Left ventricle myocardium inferior (tissue), 1 donor: ENCODE measurements around the gene SLC44A5. TPM values are rescaled to one million over a fixed set of nuclear protein-coding genes. Genes with fewer than 3 reads are reported as not detected.
"Not testable (repeated sequence)": the region's sequence is repeated elsewhere in the genome, so short reads cannot be mapped to it uniquely, and the experiment has no call there.

ENCODE experiments used
- DNase-seq: peaks from one replicate; pipeline ENCODE4 v3.0.0-alpha.2; 2020
- H3K27ac ChIP-seq: fragments of 200-600 bp; replicated peaks from 2 replicates; pipeline ENCODE4 v1.8.0; 2021
- H3K27me3 ChIP-seq: fragments of 200-600 bp; 2 replicates; pipeline ENCODE4 v1.8.0; 2021; ENCODE audit warnings: low read depth
- H3K36me3 ChIP-seq: fragments of 200-600 bp; 2 replicates; pipeline ENCODE4 v1.8.0; 2021
- H3K4me1 ChIP-seq: fragments of 200-600 bp; 2 replicates; pipeline ENCODE4 v1.8.0; 2021
- H3K4me3 ChIP-seq: fragments of 200-600 bp; 2 replicates; pipeline ENCODE4 v1.8.0; 2021; ENCODE audit warnings: mild to moderate bottlenecking, moderate library complexity
- H3K9me3 ChIP-seq: fragments of 200-600 bp; replicated peaks from 2 replicates; pipeline ENCODE4 v1.8.0; 2021
- intact Hi-C: fragments of 100-400 bp; cut with micrococcal nuclease; formaldehyde crosslinking; loops from one replicate; pipeline ENCODE4 v1.11.0; 2022
- total RNA-seq: library from RNA; stranded (reverse); fragmentation: NEBNext Ultra II Directional; extraction: Animal tissue kit (Norgen Biotek cat#: 25700); gene quantifications from one replicate; pipeline ENCODE4 v1.2.1, GENCODE V29; 2021
- TF ChIP-seq, protein P1 (sequence below): fragments of 200-600 bp; IDR thresholded peaks from 2 replicates; pipeline ENCODE4 v1.8.0; 2021; ENCODE audit warnings: antibody characterized with exemption, mild to moderate bottlenecking, borderline replicate concordance
- donor health status: DM: no; HTN: yes; CAD: no; lungs with severe emphysema.

Gene SLC44A5
- total RNA-seq, 1 donor from 2014 or later: 0.58 TPM

DNA sequence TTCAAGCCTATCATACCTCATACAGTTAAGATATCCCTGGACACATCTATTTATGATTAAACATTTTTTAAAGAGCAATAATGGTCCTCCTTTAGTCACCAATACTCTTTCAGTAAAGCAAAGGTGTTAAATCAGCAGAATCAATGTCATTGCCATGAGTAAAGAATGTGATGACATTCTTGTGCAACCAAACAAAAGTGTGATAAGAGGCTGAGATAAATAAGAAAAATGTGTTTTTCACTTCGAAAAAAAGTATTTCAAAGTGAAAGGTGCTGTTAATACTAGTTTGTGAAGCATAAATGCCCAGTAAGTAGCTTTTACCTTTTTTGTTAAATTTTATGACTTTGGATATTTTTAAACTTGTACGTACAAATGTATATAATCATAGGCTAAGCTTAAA is 8.4 kb downstream of the SLC44A5 start:
- no peak overlapping the region for H3K4me3 ChIP-seq
- H3K27me3 ChIP-seq: peaks cover 4% of the 10 kb centered on the region
- intact Hi-C loops: no loop called here
- TF ChIP-seq, protein P1, sequence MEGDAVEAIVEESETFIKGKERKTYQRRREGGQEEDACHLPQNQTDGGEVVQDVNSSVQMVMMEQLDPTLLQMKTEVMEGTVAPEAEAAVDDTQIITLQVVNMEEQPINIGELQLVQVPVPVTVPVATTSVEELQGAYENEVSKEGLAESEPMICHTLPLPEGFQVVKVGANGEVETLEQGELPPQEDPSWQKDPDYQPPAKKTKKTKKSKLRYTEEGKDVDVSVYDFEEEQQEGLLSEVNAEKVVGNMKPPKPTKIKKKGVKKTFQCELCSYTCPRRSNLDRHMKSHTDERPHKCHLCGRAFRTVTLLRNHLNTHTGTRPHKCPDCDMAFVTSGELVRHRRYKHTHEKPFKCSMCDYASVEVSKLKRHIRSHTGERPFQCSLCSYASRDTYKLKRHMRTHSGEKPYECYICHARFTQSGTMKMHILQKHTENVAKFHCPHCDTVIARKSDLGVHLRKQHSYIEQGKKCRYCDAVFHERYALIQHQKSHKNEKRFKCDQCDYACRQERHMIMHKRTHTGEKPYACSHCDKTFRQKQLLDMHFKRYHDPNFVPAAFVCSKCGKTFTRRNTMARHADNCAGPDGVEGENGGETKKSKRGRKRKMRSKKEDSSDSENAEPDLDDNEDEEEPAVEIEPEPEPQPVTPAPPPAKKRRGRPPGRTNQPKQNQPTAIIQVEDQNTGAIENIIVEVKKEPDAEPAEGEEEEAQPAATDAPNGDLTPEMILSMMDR: no peak
- H3K9me3 ChIP-seq: peaks cover 16% of the 10 kb centered on the region
- no peak overlapping the region for H3K27ac ChIP-seq
- no peaks in the 10 kb centered on the region for H3K4me1 ChIP-seq
- DNase-seq: no peak
- H3K36me3 ChIP-seq: no peaks in the 10 kb centered on the region

DNA sequence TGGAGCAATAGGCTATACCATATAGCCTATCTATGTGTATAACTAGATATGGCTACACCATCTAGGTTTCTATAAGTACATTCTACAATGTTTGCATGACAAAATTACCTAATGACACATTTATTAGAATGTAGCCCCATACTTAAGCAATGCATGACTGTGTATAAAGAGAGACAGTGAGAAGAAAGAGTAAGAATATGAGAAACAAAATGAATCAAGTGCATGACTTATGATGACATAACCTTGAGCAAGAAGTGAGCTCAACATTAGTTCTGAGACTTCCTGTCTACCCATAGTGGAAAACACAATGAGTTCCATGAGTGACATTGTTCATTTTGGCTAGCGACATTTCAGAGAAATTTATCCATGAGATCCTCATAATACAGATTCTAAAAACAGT is 10.1 kb downstream of the SLC44A5 start:
- Histone ChIP-seq H3K27ac (no peak overlapping the region), H3K27me3 (no peaks in the 10 kb centered on the region), H3K4me1 (no peaks in the 10 kb centered on the region), H3K9me3 (peaks cover 16% of the 10 kb centered on the region), H3K4me3 (no peak overlapping the region), H3K36me3 (no peaks in the 10 kb centered on the region)
- TF ChIP-seq, protein P1: no peak
- intact Hi-C loops: no loop called here
- DNase-seq: no peak

DNA sequence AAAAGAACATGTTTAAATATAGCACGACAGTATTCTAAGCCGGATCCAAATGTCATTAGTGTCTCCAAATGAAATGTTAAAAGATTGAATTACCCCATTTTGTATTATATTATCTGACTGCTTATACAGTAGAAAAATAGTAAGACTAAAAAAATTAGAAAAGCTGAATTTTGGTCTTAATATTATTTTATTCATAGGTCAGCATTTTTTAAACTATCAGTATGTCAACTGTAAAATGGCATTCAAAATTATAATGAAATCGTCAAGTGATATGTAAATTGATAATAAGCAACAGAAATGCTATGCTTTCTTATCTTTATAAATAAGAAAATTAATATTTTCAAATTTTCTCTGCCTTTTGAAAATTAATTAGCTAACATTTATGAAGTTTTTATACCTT is 16.6 kb downstream of the SLC44A5 start:
- Histone ChIP-seq H3K36me3 (no peaks in the 10 kb centered on the region), H3K4me3 (no peak overlapping the region), H3K4me1 (no peaks in the 10 kb centered on the region), H3K27me3 (peaks cover 4% of the 10 kb centered on the region), H3K9me3 (peaks cover 17% of the 10 kb centered on the region), H3K27ac (no peak overlapping the region)
- TF ChIP-seq, protein P1: no peak
- DNase-seq: no peak
- intact Hi-C loops: no loop called here

DNA sequence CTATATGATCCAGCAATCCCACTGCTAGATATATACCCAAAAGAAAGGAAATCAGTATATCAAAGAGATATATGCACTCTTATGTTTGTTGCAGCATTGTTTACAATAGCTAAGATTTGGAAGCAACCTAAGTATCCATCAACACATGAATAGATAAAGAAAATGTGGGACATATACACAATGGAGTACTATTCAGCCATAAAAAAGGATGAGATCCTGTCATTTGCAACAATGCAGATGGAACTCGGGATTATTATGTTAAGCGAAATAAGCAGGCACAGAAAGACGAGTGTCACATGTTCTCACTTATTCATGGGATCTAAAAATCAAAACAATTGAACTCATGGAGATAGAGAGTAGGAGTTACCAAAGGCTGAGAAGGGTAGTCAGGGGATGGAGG is 17.5 kb downstream of the SLC44A5 start:
- peaks cover 16% of the 10 kb centered on the region for H3K9me3 ChIP-seq
- H3K36me3 ChIP-seq, intact Hi-C loops, H3K27me3 ChIP-seq, H3K4me3 ChIP-seq, H3K27ac ChIP-seq, DNase-seq, H3K4me1 ChIP-seq: not testable (repeated sequence)

DNA sequence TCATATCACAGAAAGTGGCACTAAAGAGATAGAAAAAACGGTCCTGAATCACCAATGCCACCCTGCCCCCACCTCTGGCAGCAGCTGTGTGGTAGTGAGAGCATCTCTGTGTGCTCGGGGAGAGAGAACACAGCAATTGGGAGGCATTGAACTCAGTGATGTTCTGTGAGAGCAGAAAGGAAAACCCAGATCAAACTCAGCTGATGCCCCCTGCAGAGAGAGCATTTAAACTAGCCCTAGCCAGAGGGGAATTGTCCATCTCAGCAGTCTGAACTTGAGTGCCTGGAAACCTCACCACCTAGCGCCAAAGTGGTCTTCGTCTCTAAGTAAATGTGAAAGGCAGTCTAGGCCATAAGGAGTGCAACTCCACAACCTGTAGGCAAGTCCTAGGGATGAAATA is 21.3 kb downstream of the SLC44A5 start:
- no peak overlapping the region for H3K4me3 ChIP-seq
- intact Hi-C loops: no loop called here

DNA sequence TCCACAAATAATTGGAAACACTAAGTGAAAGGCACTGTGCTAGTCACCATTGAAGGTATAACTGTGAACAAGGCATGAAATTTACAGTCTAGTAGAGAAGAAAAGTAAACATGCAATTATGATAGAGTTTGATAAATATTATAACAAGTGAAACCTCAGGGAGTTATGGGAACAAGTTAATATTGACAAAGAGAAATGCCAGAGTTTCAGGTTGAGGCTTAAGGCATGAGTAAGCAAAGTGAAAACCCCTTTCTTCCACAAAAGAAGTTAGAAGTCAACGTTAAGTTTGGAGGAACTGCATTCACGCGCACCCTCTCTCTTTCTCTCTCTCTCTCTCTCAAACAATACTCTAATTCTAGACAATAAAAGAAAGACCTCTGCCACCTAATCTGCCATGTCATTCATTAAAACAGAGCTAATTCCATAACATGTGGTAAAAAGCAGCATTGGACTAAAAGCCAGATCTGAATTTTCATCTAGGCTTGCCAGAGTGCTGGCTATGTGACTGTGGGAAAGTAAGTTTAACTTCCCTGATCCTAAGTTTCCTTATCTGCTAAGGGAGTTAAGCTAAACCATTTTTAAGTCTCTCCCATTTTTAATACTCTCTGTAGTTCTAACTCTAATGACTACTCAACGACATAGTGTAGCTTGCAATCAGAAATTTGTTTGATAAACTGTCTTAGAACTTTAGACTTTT is 22.0 kb downstream of the SLC44A5 start:
- no peaks in the 10 kb centered on the region for H3K4me1 ChIP-seq
- peaks cover 13% of the 10 kb centered on the region for H3K9me3 ChIP-seq
- DNase-seq: no peak
- H3K27me3 ChIP-seq: peaks cover 4% of the 10 kb centered on the region
- TF ChIP-seq, protein P1: no peak
- intact Hi-C loops: no loop called here
- H3K27ac ChIP-seq: no peak overlapping the region
- H3K36me3 ChIP-seq: no peaks in the 10 kb centered on the region
- H3K4me3 ChIP-seq: no peak overlapping the region

More for the DNA sequence above, 21.3 kb downstream of the SLC44A5 start:
- TF ChIP-seq, protein P1: no peak
- no peaks in the 10 kb centered on the region for H3K4me1 ChIP-seq
- H3K27me3 ChIP-seq: peaks cover 4% of the 10 kb centered on the region
- no peaks in the 10 kb centered on the region for H3K36me3 ChIP-seq
- no peak overlapping the region for H3K27ac ChIP-seq
- H3K9me3 ChIP-seq: peaks cover 13% of the 10 kb centered on the region
- no peak for DNase-seq
